DMS79 (cell line): ENCODE results near the gene HMGXB4.

Source experiments
- DNase-seq: peaks from one replicate; lab custom pipeline; 2025; lab: John Stamatoyannopoulos, UW

HMGXB4 gene

DNA sequence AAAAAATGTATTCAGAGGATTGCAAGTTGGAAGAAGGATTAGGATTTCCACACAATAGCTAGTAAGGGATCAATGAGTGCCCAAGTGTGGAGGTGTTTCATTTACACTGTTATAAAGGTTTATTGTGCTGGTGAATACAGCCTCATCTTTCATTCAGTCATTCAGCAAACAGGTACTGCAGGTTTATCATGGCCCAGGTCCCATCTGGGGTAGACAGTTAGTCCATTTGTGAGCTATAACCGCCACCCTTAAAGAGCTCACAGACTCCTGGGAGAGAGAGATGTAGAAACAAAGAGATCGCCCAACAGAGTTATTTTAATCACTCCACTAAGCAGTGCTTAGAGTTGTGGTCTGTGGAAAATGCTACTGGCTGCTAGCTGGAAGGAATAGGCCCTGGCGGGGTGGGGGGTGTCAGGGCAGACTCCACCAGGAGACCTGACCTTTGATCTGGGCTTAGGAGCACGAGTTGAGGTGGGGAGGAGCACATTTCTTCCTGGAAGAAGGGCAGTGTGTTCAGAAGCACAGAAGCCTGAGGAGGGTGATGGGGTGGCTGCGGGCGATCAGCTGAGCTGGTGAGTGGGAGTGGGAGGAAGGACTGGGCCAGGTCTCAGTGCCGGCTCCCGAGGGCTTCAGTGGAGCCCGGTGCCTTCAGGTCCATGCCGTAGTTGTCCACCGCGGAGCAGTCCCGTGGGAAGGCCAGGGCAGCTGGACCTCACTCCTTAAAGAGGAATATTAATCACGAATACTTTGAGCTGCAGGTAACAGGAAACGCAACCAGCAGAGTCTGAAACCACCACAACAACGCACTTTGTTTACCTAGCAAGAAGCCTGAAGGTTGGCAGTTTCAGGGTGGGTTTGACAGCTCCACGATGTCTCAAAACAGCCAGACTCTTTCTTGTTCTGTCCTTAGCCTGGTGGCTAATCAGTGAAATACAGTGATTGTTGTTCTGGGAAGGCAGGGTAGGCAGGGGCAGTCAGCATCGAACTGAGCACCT, 53.6 kb downstream of the HMGXB4 start:
- DNase-seq, result no peak

DNA sequence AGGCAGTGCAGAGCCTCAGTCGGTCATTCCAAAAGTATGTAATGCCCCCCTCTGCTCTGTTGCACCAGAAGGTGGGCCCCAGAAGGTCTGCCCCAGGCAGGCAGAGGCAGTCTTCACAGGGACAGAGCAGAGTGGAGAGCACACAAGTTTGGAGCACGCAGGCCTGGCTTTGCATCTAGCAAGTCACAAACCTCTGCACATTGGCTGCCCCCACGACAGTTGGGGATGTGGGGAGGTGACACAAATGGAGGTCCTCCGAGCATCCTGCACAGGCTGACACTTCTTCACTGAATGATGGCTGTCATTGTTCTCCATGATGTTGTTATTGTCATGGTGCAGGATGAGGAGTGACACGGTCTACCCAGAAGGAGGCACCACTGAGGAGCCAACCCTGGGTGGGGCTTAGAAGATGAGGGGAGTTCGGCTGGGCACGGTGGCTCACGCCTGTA, 54.3 kb downstream of the HMGXB4 start:
- no peak for DNase-seq

DNA sequence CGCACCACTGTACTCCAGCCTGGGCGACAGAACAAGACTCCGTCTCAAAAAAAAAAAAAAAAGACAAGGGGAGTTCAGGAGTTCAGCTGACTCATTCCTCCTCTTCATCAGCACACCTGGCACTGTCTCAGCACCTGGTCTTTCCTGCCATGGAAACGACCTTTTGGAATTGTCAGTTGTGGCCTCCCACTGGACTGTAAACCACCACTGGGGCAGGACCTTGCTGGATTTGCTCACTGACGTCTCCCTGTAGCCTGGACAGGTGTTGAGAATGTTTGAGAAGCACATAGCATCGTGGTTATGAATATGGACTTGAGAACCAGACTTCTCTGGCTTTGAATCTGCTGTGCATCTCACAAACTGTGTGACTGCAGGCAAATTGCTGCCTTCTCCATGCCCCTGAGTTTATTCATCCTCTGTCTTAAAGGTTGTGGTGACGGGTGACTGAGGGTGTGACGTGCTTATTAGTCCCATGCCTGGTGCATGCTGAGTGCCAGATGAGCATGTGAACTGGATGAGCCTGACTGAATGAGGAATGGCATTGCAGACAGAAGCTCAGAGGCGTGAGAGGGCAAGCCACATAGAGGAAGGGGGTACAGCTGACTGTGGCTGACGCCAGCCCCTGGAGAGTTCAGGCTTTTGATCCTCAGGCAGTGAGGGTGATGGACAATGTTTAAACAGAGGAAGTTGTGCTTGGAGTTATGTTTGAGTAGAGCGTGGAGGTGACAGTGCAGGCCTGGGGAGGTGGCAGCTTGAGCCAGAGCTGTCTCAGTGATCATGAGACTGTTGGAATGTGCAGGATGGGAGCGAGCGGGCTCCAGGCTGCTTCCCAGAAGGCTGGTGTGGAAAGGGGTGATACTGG, 55.1 kb downstream of the HMGXB4 start:
- no peak for DNase-seq

DNA sequence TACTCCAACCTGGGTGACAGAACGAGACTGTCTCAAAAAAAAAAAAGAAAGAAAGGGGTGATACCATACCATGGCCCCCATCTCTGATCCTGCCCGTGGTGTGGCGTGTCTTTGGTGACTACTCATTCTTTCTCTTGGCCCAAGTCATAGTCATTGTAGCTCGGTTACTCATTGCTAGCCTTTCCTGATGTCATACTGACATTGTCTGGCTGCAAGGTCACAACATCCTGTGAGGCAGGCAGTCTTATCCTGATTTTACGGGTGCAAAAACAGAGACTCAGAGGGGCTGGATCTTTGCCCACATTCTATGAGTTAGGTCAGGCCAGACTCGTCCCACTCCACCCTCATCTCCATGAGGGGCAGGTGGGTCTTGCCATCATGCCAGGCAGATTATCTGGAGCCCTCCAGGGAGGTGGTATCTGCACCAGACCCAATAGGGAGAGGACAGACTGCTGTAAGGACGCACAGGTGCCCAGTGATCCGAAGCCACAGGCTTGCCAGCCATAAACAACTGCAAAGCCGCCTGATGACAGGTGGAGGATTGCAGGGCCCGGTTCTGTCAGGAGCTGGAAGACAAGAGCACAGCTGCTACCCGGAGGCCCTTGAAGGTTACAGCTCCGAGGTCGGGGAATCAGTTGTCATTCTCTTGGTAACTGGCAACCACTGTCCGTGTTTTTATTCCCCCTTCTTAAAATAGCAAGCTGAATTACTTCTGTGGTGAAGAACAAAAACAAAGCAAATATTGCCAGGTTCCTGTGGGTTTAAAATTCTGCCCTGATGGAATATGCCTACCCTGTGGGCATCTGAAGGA, 56.2 kb downstream of the HMGXB4 start:
- DNase-seq, result peak; percentile 29

DNA sequence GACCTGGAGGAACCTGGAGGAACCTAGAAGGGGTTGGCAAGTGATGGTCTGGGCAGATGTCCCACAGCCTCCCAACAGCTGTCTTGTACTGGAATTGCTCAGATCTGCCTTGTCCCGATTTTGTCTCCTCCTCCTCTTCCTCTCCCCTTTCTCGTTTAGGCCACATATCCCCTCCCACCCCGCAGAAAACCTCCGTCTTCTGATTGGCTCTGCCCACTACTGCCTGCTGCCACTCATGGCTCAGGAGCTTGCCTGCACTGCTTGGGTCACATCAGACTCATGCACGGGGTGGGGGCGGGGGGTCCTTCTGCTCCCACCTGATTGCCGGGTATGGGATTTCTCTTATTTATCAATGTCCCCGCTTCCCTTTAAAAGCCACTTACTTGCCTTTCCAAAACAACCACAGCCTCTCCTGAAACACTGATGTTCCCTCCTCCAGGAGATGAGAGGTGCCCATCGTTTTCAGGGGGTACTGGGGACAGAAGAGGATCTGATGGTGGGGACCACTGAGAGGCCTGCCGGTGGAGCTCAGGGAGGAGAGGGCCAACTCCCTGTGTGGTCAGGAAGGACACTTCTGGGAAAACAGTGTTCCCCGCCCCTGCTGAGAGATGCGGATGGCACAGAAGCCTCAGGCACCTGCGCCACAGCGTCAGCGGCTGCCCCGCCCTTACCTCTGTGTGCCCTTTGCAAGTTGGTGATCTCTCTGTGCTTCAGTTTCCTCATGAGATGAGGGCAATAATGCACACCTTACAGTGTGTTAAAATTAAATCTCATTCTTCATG, 57.1 kb downstream of the HMGXB4 start:
- DNase-seq, result no peak

DNA sequence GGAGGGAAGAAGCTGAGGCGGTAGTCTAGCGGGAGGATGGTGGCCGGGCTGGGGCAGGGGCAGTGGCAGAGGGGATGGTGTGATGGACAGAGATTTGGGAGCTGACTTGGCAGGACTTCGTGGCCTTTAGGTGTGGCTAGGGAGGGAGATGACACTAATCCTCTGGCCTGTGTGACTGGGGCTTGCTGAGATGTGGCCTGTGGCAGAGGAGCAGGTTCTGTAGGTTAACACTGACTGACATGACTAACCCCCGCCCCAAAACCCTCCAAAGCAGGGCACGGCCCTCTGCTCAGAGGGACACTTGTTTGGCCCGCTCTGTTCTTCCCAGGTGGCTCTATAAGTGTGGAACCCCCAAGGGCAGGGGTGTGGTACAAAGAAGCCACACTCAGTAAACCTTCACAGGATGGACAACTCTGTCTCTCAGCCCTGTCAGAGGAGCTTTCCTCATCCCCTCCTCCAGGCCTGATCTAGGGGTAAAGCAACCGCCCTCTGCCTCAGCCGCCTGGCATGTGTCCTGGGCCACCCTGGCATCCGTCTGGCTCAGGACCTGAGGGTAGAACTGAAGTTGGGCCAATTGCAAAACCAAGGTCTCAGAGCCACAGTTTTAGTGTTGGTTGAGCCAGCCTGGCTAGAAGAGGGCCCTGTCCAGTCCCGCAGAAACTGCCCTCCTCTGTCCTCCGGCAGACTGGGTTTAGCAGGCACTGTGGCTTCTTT, 58.0 kb downstream of the HMGXB4 start:
- DNase-seq, result no peak

DNA sequence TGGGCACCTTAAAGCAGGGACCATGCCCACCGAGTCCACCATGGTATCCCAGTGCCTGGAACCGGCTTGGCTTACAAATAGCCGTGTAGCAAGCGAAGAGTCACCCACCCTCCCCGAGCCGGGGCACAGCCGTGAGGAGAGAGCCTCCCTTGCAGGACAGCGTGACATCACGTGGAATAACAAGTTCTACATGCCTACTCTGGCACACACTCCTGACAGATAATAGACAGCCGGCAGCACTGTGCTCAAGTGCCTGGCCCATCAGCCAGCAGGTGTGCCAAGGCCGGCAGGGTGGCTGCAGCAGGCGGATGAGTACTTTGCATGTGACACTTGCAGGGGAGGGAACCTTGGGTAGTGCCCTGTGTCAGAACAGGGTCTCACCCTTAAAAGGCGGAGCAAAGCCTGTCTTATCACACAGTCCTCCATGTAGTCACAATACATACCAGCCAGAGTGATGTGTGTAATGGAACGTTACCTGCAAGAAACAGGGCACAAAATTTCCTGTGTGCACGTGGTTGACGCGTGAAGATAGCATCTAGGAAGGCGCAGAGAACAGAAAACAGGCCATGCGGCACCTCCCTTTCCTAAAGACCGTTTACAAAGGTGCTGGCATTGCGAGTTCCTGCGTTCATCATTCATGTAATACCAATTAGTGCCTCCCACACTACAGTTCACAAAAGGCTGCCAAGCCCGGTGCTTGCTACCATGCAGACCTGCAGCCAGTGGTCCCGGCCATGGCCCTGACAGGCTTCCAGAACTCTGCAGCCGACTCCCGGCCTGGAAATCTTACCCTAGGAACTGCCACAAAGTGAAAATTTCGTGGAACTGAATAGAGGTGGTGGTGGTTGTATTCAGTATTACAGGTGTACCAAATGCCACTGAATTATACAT, 58.8 kb downstream of the HMGXB4 start:
- peak; percentile 21 for DNase-seq

DNA sequence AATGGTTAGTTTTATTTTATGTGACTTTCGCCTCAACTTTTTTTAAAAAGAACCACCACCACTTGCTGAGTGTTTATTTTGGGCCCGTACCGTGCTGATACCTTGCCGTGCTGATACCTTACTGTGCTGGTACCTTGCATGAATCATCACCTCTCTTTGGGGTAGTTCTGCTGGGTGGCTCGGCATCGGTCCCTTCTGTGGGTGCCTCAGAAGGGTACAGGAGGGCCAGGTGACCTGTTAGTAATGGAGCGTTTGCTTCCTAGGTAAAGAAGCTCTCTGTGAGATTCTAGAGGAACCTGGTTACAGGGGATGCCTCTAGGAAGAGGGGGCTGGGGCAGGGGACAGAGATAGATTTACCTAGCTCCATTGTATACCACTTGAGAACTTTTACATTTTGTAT, 59.5 kb downstream of the HMGXB4 start:
- DNase-seq, result no peak

DNA sequence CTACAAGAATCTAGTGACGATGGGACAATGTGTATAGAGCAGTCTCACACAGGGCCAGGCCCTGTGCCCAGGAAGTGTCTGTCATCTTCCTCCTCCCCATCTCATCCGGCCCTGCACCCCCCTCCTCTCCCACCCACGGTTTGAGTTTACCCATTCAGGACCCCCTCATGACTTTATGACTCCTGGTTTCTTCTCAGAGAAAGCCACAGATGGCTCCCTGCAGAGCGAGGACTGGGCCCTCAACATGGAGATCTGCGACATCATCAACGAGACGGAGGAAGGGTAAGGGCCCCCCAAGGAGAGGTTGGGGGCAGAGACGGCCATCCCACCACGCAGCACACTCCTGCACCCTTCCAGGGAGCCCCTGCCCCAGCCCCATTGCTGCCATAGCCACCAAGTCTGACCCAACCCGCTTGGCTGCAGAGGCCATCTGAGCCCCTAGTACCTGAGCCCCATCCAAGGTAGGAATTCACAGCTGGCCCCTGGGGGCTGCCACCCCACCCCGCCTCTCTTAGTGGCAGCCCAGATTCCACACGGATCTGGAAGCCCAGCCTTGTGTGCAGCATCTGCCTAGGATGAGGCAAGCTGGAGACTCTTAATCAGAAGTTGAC, 60.5 kb downstream of the HMGXB4 start:
- DNase-seq, result no peak

DNA sequence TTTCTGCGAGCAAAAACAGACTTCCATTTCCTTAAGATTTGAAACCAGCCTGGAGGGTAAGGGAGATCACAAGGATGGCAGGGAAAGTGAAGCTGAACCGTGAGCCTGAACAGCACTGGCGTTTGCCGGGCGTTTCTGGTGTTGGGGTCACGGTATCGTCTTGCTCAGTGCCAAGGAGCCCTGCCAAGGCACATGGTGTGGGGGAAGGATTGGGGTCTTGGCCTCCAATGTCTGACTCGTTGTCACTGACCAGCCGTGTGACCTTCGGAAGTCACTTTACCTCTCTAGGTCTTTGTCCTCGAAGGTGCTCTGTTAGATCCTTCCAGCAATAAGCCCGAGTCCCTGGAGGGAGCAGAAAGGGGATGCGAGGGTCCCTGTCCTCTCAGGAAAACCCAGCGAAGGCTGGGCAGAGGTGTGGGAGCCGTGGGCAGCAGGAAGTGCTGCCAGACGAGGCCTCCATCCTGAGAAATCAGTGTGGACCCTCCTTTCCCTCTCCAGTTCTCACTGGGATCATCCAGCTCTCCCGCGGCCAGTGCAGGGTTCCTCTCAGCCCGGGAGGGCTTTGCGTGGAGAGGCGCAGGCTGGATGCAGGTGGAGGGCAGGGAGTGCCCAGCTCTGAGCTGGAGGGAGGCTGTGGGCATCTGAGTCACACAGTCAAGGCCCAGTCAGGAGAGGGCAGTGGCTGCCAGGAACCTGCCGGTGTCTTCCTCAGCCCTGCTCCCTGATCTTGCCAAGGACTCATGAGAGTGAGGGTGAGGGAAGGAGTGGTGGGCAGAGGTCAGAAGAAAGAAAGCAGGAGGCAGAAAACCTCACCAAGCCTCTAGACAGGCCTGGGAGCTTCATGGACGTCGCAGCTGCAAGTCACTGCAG, 61.3 kb downstream of the HMGXB4 start:
- no peak for DNase-seq

DNA sequence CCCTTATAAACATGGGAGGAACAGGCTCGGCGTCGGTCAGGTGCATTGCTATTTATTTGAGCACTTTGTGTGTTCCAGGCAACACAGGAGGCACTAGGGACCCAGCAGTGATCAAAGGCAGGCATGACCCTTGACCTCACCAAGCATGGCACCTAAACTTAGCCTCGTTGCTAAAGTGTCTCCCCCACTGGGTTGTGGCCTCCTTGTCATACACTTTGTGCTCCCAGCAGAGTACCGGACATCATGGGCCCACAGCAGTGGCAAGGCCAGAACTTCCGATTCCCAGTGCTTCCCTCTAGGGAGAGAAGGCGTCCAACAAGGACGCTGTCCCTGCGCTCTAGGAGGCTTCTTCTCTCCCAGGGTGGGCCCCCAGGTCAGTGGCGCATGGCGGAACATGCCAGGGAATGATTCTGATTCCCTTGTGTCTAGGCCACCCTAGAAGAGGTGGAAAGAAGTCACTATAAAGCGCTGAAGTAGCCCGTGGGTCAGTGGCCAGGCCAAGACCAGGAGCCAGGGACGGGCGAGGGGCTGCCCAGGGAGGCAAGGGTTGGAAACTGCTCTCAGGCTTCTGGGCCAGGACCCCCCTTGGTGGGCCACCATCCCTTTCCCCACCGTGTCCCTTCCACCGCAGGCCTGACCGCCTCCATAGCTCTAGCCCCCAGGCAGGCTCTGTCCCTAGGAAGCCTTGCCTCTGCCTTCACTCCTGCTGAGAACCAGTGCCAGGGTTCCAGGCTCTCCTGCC, 62.1 kb downstream of the HMGXB4 start:
- no peak for DNase-seq

DNA sequence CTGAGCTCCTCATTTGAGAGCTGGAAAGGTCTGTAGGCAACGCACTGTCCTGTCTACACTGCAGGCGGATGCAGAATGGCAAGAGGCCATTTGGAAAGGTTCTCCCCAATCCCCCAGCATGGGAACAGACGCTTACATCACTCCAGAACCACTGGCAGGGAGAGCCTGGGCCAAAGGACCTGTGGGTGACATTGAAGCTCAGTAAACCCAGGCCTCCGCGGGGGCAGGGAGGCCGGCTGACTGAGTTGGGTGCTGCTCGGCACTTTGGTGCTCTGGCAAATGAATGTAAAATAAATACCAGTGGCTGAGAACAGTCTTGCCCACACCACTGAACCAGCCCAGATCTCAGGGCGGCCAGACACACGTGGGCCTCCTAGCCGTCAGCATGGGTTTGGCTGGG, 64.8 kb downstream of the HMGXB4 start:
- DNase-seq, result no peak

DNA sequence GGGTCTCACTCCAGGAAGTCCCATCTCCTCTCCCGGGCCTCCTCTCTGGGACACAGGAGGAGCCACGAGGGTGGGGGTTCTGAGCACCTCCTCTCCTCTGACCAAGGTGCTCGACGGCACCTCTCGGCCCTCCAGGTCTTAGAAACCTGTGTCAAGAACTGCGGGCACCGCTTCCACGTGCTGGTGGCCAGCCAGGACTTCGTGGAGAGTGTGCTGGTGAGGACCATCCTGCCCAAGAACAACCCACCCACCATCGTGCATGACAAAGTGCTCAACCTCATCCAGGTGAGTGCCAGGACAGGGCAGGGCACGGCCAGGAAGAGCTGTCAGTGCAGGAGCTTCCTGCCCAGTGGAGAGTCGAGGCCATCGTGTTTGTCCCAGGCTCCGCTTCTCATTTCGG, 65.6 kb downstream of the HMGXB4 start:
- DNase-seq, result no peak

DNA sequence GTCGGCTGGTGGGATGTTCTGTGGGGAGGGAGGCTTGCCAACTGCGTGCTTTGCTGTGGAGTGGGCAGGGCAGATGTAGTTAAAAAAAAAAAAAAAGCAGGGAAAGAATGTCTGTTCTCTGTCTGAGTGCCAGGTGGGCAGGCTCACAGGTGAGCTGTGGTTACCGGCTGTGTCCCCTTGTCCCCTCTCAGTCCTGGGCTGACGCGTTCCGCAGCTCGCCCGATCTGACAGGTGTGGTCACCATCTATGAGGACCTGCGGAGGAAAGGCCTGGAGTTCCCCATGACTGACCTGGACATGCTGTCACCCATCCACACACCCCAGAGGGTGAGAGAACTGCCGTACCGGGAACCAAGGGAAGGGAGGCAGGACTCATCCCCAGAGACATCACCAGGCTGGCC, 66.0 kb downstream of the HMGXB4 start:
- no peak for DNase-seq

DNA sequence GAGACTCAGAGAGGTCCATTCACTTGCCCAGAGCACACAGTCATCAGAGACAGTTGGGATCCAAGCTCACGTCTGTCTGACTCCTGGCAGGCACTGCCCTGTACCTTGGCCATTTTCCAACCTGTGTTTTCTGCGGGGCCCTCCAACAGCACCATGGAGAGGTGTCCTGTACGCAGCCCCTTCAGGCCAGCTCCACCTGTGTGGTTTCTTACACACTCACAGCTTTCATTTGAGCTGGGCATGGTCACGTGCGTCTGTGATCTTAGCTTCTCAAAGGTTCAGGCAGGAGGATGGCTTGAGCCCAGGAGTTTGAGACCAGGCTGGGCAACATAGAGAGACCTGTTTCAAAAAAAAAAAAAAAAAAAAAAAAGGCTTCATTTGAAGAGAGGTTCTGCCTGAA, 66.8 kb downstream of the HMGXB4 start:
- DNase-seq, result no peak

DNA sequence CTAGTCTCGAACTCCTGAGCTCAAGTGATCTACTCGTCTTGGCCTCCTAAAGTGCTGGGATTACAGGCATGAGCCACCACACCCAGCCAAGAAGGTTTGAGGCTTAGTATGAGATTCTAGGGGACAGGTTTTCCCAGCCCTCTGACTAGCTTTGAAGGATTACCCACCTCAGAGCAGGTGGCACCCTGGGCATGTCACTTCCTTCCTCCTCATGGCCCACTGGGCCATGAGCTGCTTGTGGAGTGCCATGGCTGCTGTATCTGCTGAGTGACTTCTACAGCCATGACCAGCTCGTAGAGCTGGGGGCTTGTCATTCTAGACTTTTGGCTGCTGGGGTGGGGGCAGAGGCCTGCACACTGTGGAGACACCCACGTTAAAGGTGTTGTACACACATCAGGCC, 67.5 kb downstream of the HMGXB4 start:
- no peak for DNase-seq

DNA sequence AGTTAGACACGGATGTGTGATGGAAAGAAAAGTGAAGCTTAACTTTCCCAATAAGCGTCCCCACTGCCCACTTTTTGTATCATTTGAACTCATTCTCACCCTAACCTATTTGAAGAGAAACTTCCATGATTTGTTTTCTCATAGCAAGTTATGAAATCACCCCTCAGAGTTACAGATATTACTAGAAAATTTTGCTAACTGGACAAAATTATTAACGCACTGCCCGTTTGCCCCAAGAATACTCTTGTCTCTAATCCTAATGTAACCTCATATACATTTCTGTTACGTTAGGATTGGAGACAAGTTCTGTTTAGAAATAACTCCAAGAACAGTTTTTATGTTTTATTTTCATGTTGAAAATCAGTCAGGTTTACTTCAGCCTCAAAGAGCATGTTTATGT, 67.9 kb downstream of the HMGXB4 start:
- DNase-seq, result no peak
